Inflammatory macrophage treated with lipopolysaccharide for 4 hours (primary cell): ENCODE data around the gene FABP2.
"Not testable (repeated sequence)": the region's sequence is repeated elsewhere in the genome, so short reads cannot be mapped to it uniquely, and the experiment has no call there.

ENCODE experiments used
- DNase-seq: peaks from one replicate; pipeline ENCODE4 v3.0.0-alpha.2; 2020

Gene FABP2

GRCh38 chr4:119307606-119308005, 14.3 kb downstream of the FABP2 start:
- no peak for DNase-seq

GRCh38 chr4:119304431-119304830, 17.5 kb downstream of the FABP2 start:
- no peak for DNase-seq

- no peak for DNase-seq
Measured at GRCh38 chr4:119303587-119304305, 18.2 kb downstream of the FABP2 start.

- DNase-seq = no peak
Measured at GRCh38 chr4:119302073-119302832, 19.7 kb downstream of the FABP2 start.

GRCh38 chr4:119300101-119300978, 21.6 kb downstream of the FABP2 start:
- peak; percentile 97 for DNase-seq

- DNase-seq = no peak
Measured at GRCh38 chr4:119299741-119300100, 22.2 kb downstream of the FABP2 start.

GRCh38 chr4:119299260-119299671, 22.7 kb downstream of the FABP2 start:
- DNase-seq = peak; percentile 25

- DNase-seq = no peak
Measured at GRCh38 chr4:119297795-119298194, 24.1 kb downstream of the FABP2 start.

- no peak for DNase-seq
Measured at GRCh38 chr4:119296356-119296755, 25.6 kb downstream of the FABP2 start.

- no peak for DNase-seq
Measured at GRCh38 chr4:119290598-119290997, 31.3 kb downstream of the FABP2 start.

GRCh38 chr4:119289313-119289712, 32.6 kb downstream of the FABP2 start:
- no peak for DNase-seq

GRCh38 chr4:119286377-119287002, 35.4 kb downstream of the FABP2 start:
- peak; percentile 71 for DNase-seq

GRCh38 chr4:119284876-119285780, 36.8 kb downstream of the FABP2 start:
- peak; percentile 40 for DNase-seq

- DNase-seq = no peak
Measured at GRCh38 chr4:119281393-119281792, 40.5 kb downstream of the FABP2 start.

GRCh38 chr4:119279945-119280344, 42.0 kb downstream of the FABP2 start:
- not testable (repeated sequence) for DNase-seq

- not testable (repeated sequence) for DNase-seq
Measured at GRCh38 chr4:119279541-119279940, 42.4 kb downstream of the FABP2 start.

- DNase-seq = no peak
Measured at GRCh38 chr4:119271361-119272085, 50.4 kb downstream of the FABP2 start.

GRCh38 chr4:119268466-119268865, 53.5 kb downstream of the FABP2 start:
- DNase-seq = no peak
